A549 (cell line): ENCODE results near the gene KRT6B.

Experiments used
- EHMT2 ChIP-seq: fragments of 200-600 bp; sonication (generic); IDR thresholded peaks from 2 replicates; pipeline ENCODE4 v1.6.1; 2016; ENCODE audit warnings: antibody characterized with exemption, low read depth, mild to moderate bottlenecking, moderate library complexity
- HOXA7 ChIP-seq: fragments of 250-450 bp; sonication (Bioruptor Pico); IDR thresholded peaks from 2 replicates; pipeline ENCODE4 v1.5.0; 2020; ENCODE audit warnings: mild to moderate bottlenecking, moderate library complexity
- POLR2A ChIP-seq: IDR thresholded peaks from 2 replicates; pipeline ENCODE4 v1.6.1; 2012; ENCODE audit warnings: mild to moderate bottlenecking, low read length
- ZFP36 ChIP-seq: fragments of 450-650 bp; IDR thresholded peaks from 2 replicates; pipeline ENCODE4 v1.6.1; 2014; ENCODE audit warnings: borderline replicate concordance; ENCODE audit not compliant: partially characterized antibody
- TF ChIP-seq, protein P1 (sequence below): fragments of 250-450 bp; sonication (Bioruptor Pico); IDR thresholded peaks from 2 replicates; pipeline ENCODE4 v1.5.0; 2021; ENCODE audit warnings: mild to moderate bottlenecking, moderate library complexity, borderline replicate concordance
- TF ChIP-seq, protein P2 (sequence below): fragments of >200 bp; sonication (Bioruptor Twin); formaldehyde crosslinking; IDR thresholded peaks from 3 replicates; pipeline ENCODE4 v1.5.1; 2016

DNA sequence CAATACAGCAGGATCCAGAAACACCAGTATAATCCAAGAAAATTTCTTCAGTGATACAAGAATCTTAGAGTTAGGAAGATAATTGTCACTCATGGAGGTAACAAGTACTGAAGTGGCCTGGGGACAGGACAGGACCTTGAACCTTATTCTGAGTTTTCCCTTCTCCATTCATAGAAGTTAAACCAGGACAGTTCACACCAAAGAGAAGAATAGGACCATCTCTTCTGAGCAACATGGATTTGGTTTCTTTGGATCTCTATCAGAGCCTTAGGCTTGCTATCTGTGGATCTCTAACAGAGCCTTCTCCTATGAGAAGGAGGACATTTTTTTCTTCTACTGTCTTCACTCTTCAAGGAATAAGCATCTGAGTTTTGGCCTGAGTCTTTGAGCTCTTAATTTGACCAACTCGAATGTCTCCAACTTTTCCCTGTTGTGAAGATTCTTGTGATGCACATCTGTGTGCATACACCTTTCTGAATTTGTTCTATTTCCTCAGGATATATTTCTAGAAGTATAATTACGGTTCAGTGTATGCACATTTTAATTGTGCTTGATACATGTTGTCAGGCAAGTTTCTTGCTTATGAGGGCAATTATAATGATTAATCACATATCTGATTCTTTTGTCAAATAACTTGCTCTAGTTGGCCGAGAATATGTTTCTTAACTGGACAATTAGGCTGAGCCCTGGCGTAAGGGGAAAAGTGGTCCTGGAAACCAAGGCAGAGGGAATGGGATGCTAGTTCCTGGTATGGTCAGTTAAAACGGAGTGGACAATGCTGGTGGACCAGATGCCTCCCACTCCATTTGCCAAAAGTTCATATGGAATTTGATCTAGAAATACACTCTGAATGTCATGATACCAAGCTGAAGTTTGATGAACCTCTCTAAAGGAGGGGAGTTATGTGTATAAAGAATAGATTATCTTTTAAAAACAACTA is 34.5 kb upstream of the KRT6B start:
- TF ChIP-seq ZFP36 (no peak), POLR2A (no peak), HOXA7 (CRISPR knock-in tag) (no peak), EHMT2 (no peak)
- TF ChIP-seq, protein P1, sequence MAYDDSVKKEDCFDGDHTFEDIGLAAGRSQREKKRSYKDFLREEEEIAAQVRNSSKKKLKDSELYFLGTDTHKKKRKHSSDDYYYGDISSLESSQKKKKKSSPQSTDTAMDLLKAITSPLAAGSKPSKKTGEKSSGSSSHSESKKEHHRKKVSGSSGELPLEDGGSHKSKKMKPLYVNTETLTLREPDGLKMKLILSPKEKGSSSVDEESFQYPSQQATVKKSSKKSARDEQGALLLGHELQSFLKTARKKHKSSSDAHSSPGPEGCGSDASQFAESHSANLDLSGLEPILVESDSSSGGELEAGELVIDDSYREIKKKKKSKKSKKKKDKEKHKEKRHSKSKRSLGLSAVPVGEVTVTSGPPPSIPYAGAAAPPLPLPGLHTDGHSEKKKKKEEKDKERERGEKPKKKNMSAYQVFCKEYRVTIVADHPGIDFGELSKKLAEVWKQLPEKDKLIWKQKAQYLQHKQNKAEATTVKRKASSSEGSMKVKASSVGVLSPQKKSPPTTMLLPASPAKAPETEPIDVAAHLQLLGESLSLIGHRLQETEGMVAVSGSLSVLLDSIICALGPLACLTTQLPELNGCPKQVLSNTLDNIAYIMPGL (CRISPR knock-in tag) = no peak
- TF ChIP-seq, protein P2, sequence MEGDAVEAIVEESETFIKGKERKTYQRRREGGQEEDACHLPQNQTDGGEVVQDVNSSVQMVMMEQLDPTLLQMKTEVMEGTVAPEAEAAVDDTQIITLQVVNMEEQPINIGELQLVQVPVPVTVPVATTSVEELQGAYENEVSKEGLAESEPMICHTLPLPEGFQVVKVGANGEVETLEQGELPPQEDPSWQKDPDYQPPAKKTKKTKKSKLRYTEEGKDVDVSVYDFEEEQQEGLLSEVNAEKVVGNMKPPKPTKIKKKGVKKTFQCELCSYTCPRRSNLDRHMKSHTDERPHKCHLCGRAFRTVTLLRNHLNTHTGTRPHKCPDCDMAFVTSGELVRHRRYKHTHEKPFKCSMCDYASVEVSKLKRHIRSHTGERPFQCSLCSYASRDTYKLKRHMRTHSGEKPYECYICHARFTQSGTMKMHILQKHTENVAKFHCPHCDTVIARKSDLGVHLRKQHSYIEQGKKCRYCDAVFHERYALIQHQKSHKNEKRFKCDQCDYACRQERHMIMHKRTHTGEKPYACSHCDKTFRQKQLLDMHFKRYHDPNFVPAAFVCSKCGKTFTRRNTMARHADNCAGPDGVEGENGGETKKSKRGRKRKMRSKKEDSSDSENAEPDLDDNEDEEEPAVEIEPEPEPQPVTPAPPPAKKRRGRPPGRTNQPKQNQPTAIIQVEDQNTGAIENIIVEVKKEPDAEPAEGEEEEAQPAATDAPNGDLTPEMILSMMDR = no peak
